ENCODE results near the gene NAV2.

Gene NAV2

DNA sequence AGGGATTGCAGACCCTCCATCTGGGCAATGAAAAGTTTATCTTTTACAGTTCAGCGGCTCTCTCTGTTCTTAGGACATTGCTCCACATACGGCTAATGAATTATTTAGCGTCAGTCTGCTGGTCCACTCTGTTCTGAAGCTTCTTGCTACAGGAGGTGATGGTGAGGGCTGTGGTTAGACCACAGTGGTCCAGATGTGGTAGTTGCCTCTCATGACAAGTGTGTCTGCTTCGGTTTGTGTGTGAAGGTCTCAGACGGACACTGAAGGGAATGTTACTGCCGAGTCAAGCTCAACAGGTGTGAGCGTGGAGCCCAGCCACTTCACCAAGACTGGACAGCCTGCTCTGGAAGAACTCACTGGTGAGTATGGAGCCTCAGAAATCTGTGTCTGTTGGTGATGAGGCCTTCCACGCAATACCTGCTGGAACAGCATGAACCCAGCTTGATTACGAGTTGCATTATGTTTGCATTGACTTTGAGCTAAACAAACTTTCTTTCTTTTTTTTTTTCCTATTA, 226.8 kb downstream of the NAV2 start:
- in situ Hi-C loops (cut with HindIII; ENCODE audit: low sequenced_read_pairs) = loop anchor here (5.0 kb wide), 1 partner anchor 408 kb away; no protein-coding TSS in a partner anchor
- H3K4me3 ChIP-seq (ENCODE audit: low read depth, low read length) = no peak overlapping the region
- TF ChIP-seq, protein P1, sequence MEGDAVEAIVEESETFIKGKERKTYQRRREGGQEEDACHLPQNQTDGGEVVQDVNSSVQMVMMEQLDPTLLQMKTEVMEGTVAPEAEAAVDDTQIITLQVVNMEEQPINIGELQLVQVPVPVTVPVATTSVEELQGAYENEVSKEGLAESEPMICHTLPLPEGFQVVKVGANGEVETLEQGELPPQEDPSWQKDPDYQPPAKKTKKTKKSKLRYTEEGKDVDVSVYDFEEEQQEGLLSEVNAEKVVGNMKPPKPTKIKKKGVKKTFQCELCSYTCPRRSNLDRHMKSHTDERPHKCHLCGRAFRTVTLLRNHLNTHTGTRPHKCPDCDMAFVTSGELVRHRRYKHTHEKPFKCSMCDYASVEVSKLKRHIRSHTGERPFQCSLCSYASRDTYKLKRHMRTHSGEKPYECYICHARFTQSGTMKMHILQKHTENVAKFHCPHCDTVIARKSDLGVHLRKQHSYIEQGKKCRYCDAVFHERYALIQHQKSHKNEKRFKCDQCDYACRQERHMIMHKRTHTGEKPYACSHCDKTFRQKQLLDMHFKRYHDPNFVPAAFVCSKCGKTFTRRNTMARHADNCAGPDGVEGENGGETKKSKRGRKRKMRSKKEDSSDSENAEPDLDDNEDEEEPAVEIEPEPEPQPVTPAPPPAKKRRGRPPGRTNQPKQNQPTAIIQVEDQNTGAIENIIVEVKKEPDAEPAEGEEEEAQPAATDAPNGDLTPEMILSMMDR (IDR thresholded peaks at IDR 0.05; ENCODE audit: low read depth, low read length, missing control alignments) = no peak
- no peak for DNase-seq (ENCODE audit: low read depth)

DNA sequence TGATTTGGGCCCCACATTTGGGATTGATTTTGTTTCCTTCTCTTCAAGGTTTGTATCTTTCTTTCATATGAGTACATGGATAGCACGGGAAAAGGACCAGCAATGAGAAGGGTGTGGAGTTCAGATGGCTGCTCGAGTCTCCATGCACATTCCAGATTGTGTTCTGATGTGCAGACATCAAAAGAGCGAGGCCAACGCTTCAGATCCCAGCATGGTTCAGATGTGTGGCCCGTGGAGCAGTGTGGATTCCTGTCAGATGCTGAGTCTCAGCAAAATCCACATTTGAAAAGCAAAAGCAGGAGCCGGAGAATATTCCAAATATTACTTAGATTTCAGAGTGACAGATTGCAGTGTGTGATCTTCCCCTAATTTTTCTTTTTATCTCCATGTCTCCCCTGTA, 228.2 kb downstream of the NAV2 start:
- TF ChIP-seq, protein P1 (IDR thresholded peaks at IDR 0.05; ENCODE audit: low read depth, low read length, missing control alignments) = no peak
- no peak for DNase-seq (ENCODE audit: low read depth)
- H3K4me3 ChIP-seq (ENCODE audit: low read depth, low read length) = no peak overlapping the region
- in situ Hi-C loops (cut with HindIII; ENCODE audit: low sequenced_read_pairs) = no loop called here

DNA sequence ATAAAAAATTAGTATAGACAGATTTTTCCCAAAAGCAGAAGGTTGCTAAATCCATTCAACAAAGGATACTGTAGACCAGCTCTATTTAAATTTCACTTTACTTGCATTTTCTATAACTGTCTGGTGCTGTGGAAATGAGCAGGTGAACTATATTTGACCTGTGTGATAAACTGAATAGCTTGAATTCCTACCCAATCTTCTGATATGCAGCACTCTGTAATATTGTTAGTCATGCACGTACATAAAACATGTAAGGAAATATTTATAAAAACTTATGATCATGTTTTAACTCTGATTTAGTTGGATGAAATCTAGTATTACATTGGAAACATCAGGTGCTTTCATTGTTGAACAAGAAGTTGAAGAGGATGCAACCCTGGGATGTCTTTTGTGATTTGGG, 234.0 kb downstream of the NAV2 start:
- in situ Hi-C loops (cut with HindIII; ENCODE audit: low sequenced_read_pairs) = no loop called here
- no peak for DNase-seq (ENCODE audit: low read depth)
- no peak overlapping the region for H3K4me3 ChIP-seq (ENCODE audit: low read depth, low read length)
- TF ChIP-seq, protein P1 (IDR thresholded peaks at IDR 0.05; ENCODE audit: low read depth, low read length, missing control alignments) = no peak

DNA sequence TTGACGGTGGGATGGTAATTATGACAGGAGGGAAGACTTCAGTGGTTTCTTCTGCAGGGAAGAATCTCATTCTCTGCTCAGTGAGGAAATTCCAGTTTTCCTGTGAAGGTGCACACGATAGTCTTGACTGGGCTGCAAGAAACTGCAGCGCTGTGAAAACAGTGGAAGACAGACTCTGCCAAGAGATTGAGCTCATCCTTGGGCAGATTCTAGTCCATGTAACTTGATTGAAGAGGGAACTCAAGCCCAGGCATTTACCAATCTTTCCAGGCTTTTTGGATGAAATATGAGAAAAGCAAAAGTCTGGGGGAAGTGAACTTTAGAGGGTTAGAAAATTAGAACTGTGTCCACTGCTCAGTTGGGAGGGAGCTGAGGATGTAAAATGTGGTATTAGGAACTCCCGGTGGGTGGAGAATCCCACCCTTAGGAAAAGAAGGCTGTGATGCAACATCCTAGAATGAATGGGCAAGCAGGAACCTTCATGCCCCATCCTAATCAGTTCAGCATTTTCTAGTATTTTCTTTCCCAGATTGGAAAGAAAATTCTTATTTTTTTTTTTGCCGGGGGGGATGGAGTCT, 235.0 kb downstream of the NAV2 start:
- DNase-seq (ENCODE audit: low read depth) = no peak
- no peak overlapping the region for H3K4me3 ChIP-seq (ENCODE audit: low read depth, low read length)
- TF ChIP-seq, protein P1 (IDR thresholded peaks at IDR 0.05; ENCODE audit: low read depth, low read length, missing control alignments) = no peak
- in situ Hi-C loops (cut with HindIII; ENCODE audit: low sequenced_read_pairs) = no loop called here

DNA sequence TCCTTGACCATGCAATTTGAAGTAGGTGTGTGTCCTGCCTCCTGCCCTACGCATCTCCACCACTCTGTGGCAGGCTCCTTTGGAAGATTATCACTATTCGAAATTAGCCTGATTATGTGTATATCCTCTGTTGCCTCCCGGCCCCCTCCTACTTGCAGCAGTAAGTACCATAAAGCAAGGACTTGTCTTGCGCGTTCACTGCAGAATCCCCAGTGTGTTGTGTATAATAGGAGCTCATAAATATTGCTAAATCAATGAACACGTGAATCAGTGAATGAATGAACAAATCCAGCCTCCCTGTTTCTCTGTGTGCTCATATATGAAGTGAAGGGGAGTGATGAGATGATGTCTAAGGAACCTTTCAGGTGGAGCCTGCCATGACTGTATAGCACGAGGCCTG, 237.0 kb downstream of the NAV2 start:
- no peak overlapping the region for H3K4me3 ChIP-seq (ENCODE audit: low read depth, low read length)
- DNase-seq (ENCODE audit: low read depth) = no peak
- in situ Hi-C loops (cut with HindIII; ENCODE audit: low sequenced_read_pairs) = no loop called here
- TF ChIP-seq, protein P1 (IDR thresholded peaks at IDR 0.05; ENCODE audit: low read depth, low read length, missing control alignments) = no peak

DNA sequence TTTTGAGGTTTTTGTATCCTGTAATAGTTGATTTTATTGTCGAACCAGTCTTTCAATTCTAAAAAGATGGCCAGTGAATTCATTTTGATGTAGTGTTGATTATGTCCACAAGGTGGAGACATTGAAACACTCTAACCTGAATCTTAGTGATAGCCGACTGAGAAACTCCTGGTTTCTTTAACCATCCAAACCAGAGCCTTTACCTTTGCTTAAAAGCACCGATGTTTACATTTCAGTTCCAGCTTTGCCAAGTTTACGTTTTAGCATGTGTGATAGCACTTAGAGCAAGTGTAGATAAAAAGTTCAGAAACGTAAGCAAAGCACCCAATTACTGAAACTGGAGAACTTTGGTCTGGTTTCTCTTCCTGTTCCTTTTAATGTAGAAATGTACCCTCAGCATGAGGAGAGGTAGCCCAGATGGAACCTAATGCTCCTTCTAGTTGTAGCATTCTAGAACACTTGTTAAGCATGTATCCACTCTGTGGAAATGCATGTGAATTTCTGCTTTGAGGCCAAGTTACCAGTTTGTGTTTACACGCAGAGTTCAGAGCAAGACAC, 239.0 kb downstream of the NAV2 start:
- no peak overlapping the region for H3K4me3 ChIP-seq (ENCODE audit: low read depth, low read length)
- in situ Hi-C loops (cut with HindIII; ENCODE audit: low sequenced_read_pairs) = no loop called here
- no peak for DNase-seq (ENCODE audit: low read depth)
- TF ChIP-seq, protein P1 (IDR thresholded peaks at IDR 0.05; ENCODE audit: low read depth, low read length, missing control alignments) = peak; percentile 46

Data from astrocyte of the cerebellum (primary cell).